Aorta (tissue), 5 donors: ENCODE data around the gene RSU1. TPM values are rescaled to one million over a fixed set of nuclear protein-coding genes. Genes with fewer than 3 reads are reported as not detected.

Experiments used
- ATAC-seq: fragments of 200-7000 bp; cut with Tn5 transposase; one replicate; pipeline ENCODE4 v1.9.1; 2022; ENCODE audit warnings: moderate library complexity; ENCODE audit not compliant: low FRiP score
- DNase-seq, 2 donors: peaks; one replicate each; pipeline ENCODE4 v3.0.0-alpha.2; 2020
- H3K27ac ChIP-seq, 2 donors: one replicate each; pipeline ENCODE4 v1.5.1; 2013; ENCODE audit warnings: low read length in 2 of 2, mild to moderate bottlenecking in 2 of 2, moderate library complexity in 2 of 2, control low read depth in 1 of 2, inconsistent platforms in 1 of 2, low read depth in 1 of 2
- H3K27me3 ChIP-seq, 2 donors: one replicate each; pipeline ENCODE4 v1.6.1; 2013; ENCODE audit warnings: control low read depth in 1 of 2, low read length in 1 of 2, mild to moderate bottlenecking in 1 of 2, moderate library complexity in 1 of 2; ENCODE audit not compliant: insufficient read depth in 2 of 2, control insufficient read depth in 1 of 2
- H3K36me3 ChIP-seq, 2 donors: one replicate each; pipeline ENCODE4 v1.6.1; 2013; ENCODE audit warnings: control low read depth in 1 of 2, low read length in 1 of 2, mild to moderate bottlenecking in 1 of 2; ENCODE audit not compliant: insufficient read depth in 2 of 2, control insufficient read depth in 1 of 2
- H3K4me1 ChIP-seq, 2 donors: one replicate each; pipeline ENCODE4 v1.6.1; 2013; ENCODE audit warnings: low read length in 2 of 2, control low read depth in 1 of 2, mild to moderate bottlenecking in 1 of 2, moderate library complexity in 1 of 2; ENCODE audit not compliant: insufficient read depth in 2 of 2, control insufficient read depth in 1 of 2
- H3K4me3 ChIP-seq, 2 donors: one replicate each; pipeline ENCODE4 v1.5.1; 2013; ENCODE audit warnings: low read length in 2 of 2, control low read depth in 1 of 2, mild to moderate bottlenecking in 1 of 2
- H3K9me3 ChIP-seq: one replicate; pipeline ENCODE4 v1.6.1; 2013; ENCODE audit warnings: mild to moderate bottlenecking, low read length; ENCODE audit not compliant: control insufficient read depth
- WGBS, 2 donors: extraction: QIAGEN DNeasy Blood & Tissue Kit; methylation state at CpG; one replicate each; pipeline ENCODE4 v1.1.7; 2013; 5-methylcytosine and 5-hydroxymethylcytosine counted together
- intact Hi-C, 2 donors: fragments of 100-400 bp; cut with DNase I; formaldehyde crosslinking; loops; one replicate each; pipeline versions ENCODE4 v1.14.2 to v1.15.0; 2022
- polyA plus RNA-seq, 2 donors: library from polyadenylated mRNA; stranded (reverse); fragments of 200-250 nt; gene quantifications; one replicate each; pipeline ENCODE4 v1.2.3, GENCODE V29; 2013
- total RNA-seq, 2 donors: library from RNA; stranded (reverse); fragmentation: NEBNext Ultra II Directional; extraction: Animal tissue kit (Norgen Biotek cat#: 25700); gene quantifications; one replicate each; pipeline ENCODE4 v1.2.1, GENCODE V29; 2021
- donor health status: healthy with polysubstance abuse.
- donor health status: Bipolar disorder and iron deficiency.
- donor health status: DM: no; HTN: no; CAD: no.
- donor health status: DM: no; HTN: no; CAD: no.
- donor health status: DM: yes; HTN: yes; CAD: no.

RSU1 gene
- total and polyA plus RNA-seq, 4 donors, result 65.0 to 130 (median 107) TPM

DNA sequence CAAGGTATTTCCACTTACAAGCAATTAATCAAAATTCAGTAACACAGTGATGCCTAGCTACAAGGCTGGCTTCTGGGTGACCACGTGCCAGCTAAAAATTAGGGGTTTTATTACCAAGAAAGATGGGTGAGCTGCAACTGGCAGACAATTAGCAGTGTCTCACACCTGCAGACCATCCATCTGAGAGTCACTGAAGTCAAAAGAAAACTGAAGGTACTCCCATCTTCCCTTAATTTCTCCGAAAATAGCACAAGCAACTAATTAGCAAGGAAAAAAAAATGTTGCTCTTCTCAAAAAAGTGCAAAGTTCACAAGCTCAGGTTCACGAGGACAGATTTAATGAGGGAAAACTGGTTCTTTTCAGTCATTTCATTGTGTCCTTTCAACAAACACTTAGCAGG lies 28.4 kb downstream of the RSU1 start:
- no peak overlapping the region for H3K4me3 ChIP-seq
- no peak for DNase-seq
- no peaks in the 10 kb centered on the region for H3K36me3 ChIP-seq
- ATAC-seq, result no peak
- H3K9me3 ChIP-seq, result no peaks in the 10 kb centered on the region
- intact Hi-C loops, result no loop called here
- no peaks in the 10 kb centered on the region for H3K27me3 ChIP-seq
- WGBS, 2 donors, result 63 to 82% methylated on average over 3 of the region's 3 CpGs
- no peaks in the 10 kb centered on the region for H3K4me1 ChIP-seq
- H3K27ac ChIP-seq, result peak overlapping the region in 1 of 2 donors; percentile 10

DNA sequence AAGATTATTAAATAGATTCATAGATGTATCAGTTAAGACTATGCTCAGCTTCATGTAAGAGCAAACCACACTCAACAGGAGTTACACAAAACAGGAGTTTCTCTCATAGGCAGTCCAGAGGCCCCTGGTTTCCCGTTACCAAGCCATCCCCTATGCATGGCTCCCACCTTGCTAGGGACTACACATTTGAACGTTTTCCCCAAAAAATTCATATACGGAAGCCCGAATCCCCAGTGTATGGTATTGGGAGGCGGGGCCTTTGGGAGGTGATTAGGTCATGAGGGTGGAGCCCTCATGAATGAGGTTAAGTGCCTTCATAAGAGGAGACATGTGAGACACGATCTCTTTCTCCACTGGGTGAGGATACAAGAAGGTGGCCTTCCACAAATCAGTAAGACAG lies 29.1 kb downstream of the RSU1 start:
- H3K4me3 ChIP-seq, result no peak overlapping the region
- DNase-seq, result no peak
- H3K27me3 ChIP-seq, result no peaks in the 10 kb centered on the region
- WGBS, 2 donors, result 91 to 94% methylated on average over 6 of the region's 6 CpGs
- H3K9me3 ChIP-seq, result no peaks in the 10 kb centered on the region
- intact Hi-C loops, result no loop called here
- ATAC-seq, result no peak
- H3K4me1 ChIP-seq, result no peaks in the 10 kb centered on the region
- no peak overlapping the region for H3K27ac ChIP-seq
- H3K36me3 ChIP-seq, result no peaks in the 10 kb centered on the region

DNA sequence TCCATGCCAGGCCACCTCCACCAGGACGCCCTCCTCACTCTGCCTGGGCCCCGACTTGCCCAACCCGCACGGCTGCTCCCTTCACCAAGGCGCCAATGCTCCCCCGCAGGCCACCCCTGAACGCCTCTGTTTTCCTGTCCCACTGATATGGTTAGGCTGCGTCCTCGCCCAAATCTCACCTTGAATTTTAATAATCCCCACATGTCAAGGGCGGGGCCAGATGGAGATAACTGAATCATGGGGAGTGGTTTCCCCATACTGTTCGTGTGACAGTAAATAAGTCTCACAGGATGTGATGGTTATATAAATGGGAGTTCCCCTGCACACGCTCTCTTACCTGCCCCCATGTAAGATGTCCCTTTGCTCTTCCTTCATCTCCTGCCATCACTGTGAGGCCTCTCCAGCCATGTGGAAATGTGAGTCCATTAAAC lies 29.8 kb downstream of the RSU1 start:
- no peak for ATAC-seq
- WGBS, 2 donors, result 96% methylated on average over 12 of the region's 12 CpGs

DNA sequence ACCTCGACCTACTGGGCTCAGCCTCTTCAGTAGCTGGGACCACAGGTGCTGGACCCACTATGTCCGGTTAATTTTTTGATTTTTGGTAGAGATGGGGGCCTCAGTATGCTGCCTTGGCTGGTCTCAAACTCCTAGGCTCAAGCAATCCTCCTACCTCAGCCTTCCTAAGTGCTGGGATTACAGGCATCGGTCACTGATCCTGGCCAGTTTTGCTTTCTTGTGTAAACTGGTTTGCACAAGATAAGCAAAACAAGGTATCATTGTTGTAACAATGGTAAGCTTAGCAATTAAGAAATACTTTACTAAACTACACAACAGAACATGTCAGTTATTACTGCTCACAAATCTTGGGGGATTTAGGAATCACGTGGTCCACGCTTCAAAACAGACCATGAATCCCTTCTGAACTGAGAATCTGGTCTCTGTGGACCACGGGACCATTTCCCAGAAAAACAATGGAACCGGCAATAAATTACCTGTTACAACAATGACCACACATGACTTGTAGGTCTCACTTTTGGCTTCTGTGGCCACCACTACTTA lies 36.8 kb downstream of the RSU1 start:
- 59 to 69% methylated on average over 7 of the region's 7 CpGs for WGBS, 2 donors
- intact Hi-C loops, result no loop called here
- peaks cover 0 to 5% of the 10 kb centered on the region in 2 donors for H3K36me3 ChIP-seq

More for the DNA sequence above, 29.8 kb downstream of the RSU1 start:
- no peak overlapping the region for H3K4me3 ChIP-seq
- no peaks in the 10 kb centered on the region for H3K4me1 ChIP-seq
- intact Hi-C loops, result no loop called here
- H3K9me3 ChIP-seq, result no peaks in the 10 kb centered on the region
- no peaks in the 10 kb centered on the region for H3K36me3 ChIP-seq
- H3K27ac ChIP-seq, result no peak overlapping the region
- no peaks in the 10 kb centered on the region for H3K27me3 ChIP-seq
- no peak for DNase-seq

DNA sequence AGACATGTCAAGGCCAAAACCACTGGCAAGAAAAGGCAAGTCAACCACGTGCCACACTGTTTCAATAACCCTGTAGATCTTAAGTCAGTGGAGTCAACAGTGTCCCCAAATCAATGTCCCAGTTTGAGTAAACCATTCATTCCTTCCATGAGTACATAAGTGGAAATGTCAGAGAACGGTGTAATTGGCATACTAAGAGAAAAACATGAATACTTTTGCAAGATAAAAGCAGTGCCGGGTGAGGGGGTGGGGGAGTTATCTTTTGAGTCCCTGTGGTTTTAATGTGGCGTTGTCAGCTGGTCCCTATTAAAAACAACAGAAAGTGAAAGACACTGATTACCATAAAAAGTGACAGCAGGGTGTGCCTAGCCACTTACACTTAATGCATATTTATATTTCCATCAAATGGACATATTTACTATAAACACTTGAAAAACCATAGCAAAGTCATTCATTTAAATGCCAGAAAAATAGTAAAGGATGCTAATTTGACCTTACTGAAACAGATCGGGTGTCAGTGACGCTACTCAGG lies 37.8 kb downstream of the RSU1 start:
- ATAC-seq (no peak), DNase-seq (no peak)
- intact Hi-C loops, result loop anchor here (5.0 to 10.0 kb wide), 3 partner anchors 345 to 877 kb away; partner anchors contain the start of gene PTER (in 1 of the 2)

More for the DNA sequence above, 36.8 kb downstream of the RSU1 start:
- Histone ChIP-seq H3K27me3 (no peaks in the 10 kb centered on the region), H3K27ac (no peak overlapping the region), H3K4me1 (peaks cover 0 to 5% of the 10 kb centered on the region in 2 donors), H3K4me3 (no peak overlapping the region), H3K9me3 (no peaks in the 10 kb centered on the region)
- ATAC-seq (no peak), DNase-seq (no peak)

DNA sequence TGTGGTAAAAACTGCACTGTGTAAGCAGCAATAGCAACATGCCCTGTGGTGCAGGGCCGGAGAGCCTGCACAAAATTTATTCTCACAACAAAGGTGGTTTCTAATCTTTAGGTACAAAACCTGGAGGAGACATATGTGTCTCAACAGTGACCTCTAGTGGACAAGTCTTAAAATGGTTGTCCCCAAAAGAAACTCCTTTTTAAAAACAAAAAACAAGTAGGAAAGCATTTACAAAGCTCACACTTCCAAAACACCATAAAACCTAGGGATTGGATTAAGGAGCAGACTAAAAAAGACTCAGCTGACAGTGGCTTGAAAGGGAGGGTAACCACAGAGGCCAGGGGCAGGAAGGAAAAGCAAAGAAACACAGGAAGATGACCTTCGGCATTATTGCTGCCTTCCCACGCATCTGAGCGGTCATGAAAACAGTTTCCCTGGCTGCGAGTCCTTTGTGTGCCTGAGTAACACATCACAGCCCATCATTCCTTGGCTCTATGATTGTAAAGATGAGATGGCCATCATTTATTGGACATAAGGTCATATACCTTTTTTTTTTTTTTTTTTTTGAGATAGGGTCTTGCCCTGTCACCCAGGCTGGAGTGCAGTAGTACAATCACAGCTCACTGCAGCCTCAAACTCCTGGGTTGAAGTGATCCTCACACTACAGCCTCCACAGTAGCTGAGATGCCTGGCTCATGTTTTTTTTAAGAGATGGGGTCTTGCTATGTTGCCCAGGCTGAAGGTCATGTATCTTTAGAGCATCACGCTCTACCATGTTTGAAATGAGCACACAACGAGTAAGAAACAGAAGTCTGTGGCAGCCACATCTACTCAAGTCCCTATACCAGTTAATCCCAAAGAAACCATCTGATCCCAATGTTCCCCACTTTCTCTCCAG lies 39.5 kb downstream of the RSU1 start:
- Histone ChIP-seq H3K4me1 (peaks cover 0 to 5% of the 10 kb centered on the region in 2 donors), H3K36me3 (peaks cover 0 to 5% of the 10 kb centered on the region in 2 donors), H3K27ac (peak overlapping the region in 1 of 2 donors; percentile 57), H3K27me3 (no peaks in the 10 kb centered on the region), H3K4me3 (no peak overlapping the region), H3K9me3 (no peaks in the 10 kb centered on the region)
- ATAC-seq (peak; percentile 64), DNase-seq (no peak)
- WGBS, 2 donors, result 55 to 62% methylated on average over 7 of the region's 7 CpGs
- intact Hi-C loops, result loop anchor here (5.0 to 10.0 kb wide), 3 partner anchors 343 to 875 kb away; partner anchors contain the start of gene PTER (in 1 of the 2)

More for the DNA sequence above, 37.8 kb downstream of the RSU1 start:
- peaks cover 0 to 5% of the 10 kb centered on the region in 2 donors for H3K36me3 ChIP-seq
- H3K4me3 ChIP-seq, result no peak overlapping the region
- WGBS, 2 donors, result 47 to 53% methylated on average over 6 of the region's 6 CpGs
- H3K9me3 ChIP-seq, result no peaks in the 10 kb centered on the region
- H3K4me1 ChIP-seq, result peaks cover 0 to 5% of the 10 kb centered on the region in 2 donors
- H3K27ac ChIP-seq, result no peak overlapping the region
- H3K27me3 ChIP-seq, result no peaks in the 10 kb centered on the region

DNA sequence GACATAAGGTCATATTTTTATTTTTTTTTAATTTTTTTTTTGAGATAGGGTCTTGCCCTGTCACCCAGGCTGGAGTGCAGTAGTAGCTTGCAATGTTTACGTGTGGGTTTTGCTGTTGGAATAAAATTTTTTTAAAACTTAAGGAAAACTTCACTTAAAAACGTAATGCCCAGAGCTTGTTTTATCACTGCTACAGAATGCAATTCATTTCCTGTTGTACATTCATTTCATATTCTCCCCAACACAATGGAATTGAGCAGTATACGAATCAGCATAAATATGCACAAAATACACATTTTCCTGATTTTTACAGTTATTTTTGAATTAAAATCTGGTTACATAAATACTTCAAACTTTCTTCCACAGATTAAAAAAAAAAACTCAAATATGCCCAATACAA lies 40.3 kb downstream of the RSU1 start:
- DNase-seq (no peak), ATAC-seq (no peak)
- Histone ChIP-seq H3K9me3 (no peaks in the 10 kb centered on the region), H3K4me1 (peaks cover 0 to 3% of the 10 kb centered on the region in 2 donors), H3K4me3 (no peak overlapping the region), H3K27me3 (no peaks in the 10 kb centered on the region), H3K27ac (no peak overlapping the region), H3K36me3 (peaks cover 0 to 5% of the 10 kb centered on the region in 2 donors)
- WGBS, 2 donors, result 36 to 52% methylated on average over 3 of the region's 3 CpGs
- intact Hi-C loops, result loop anchor here (5.0 to 10.0 kb wide), 3 partner anchors 342 to 875 kb away; partner anchors contain the start of gene PTER (in 1 of the 2)

DNA sequence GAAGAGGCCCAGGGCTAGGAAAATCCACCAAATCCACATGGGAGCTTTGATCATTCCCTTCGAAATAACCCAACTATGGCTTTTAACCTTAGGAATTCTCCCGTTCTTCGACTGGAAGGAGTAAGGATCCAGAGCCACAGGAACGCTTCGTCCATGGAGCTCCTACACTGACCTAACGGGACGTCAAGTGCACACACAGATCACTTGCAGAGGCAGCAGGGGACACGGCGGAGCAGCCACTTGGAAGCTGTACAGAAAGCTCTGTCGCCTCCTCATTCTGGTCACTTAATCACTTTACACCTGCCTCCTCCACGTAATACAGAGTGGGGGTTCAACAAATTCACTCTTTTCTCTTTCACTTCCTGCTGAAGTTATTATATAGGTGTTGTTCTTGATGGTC lies 43.9 kb downstream of the RSU1 start:
- ATAC-seq (no peak), DNase-seq (no peak)
- intact Hi-C loops, result loop anchor here in 1 of 2 donors (10.0 kb wide), 2 partner anchors 339 to 869 kb away; partner anchors contain the start of gene PTER
- H3K4me1 ChIP-seq, result peaks cover 0 to 3% of the 10 kb centered on the region in 2 donors
- no peaks in the 10 kb centered on the region for H3K36me3 ChIP-seq
- H3K4me3 ChIP-seq, result no peak overlapping the region
- H3K9me3 ChIP-seq, result no peaks in the 10 kb centered on the region
- no peaks in the 10 kb centered on the region for H3K27me3 ChIP-seq
- 80 to 84% methylated on average over 11 of the region's 11 CpGs for WGBS, 2 donors
- H3K27ac ChIP-seq, result no peak overlapping the region
